ENCODE data around the gene AGTPBP1.

Gene AGTPBP1

DNA sequence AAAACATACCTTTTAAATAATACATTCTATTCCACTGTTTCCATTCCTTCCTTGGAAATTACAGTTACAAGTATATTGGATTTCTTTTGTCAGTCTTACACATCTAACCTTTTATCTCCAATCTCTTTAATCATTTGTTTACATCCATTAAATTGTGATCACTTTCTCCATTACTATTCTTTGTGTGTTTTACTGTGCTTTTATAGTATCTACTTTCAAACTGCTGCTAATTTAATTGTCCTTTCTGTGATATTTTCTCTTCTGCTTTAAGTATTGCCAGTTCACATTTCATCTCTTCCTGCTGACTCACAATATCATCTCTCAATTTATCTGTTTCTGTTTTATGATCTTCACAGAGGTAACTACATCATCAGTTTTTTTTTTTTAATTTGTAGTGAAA lies 39.6 kb downstream of the AGTPBP1 start:
- H3K4me1 ChIP-seq (ENCODE audit: low read length): no peaks in the 10 kb centered on the region
- DNase-seq: no peak
- no peak overlapping the region for H3K4me3 ChIP-seq (ENCODE audit: low read length)
- H3K9me3 ChIP-seq (replicated peaks; ENCODE audit: insufficient read depth, low read length): no peaks in the 10 kb centered on the region
- no peaks in the 10 kb centered on the region for H3K27me3 ChIP-seq (replicated peaks; ENCODE audit: insufficient read depth, low read length)
- H3F3A ChIP-seq (ENCODE audit: insufficient read depth, low read length): no peaks in the 10 kb centered on the region
- H3K9me2 ChIP-seq (replicated peaks; ENCODE audit: insufficient read depth, low read length): no peaks in the 10 kb centered on the region
- no peaks in the 10 kb centered on the region for H3K79me2 ChIP-seq (ENCODE audit: low read length)
- TF ChIP-seq, protein P1, sequence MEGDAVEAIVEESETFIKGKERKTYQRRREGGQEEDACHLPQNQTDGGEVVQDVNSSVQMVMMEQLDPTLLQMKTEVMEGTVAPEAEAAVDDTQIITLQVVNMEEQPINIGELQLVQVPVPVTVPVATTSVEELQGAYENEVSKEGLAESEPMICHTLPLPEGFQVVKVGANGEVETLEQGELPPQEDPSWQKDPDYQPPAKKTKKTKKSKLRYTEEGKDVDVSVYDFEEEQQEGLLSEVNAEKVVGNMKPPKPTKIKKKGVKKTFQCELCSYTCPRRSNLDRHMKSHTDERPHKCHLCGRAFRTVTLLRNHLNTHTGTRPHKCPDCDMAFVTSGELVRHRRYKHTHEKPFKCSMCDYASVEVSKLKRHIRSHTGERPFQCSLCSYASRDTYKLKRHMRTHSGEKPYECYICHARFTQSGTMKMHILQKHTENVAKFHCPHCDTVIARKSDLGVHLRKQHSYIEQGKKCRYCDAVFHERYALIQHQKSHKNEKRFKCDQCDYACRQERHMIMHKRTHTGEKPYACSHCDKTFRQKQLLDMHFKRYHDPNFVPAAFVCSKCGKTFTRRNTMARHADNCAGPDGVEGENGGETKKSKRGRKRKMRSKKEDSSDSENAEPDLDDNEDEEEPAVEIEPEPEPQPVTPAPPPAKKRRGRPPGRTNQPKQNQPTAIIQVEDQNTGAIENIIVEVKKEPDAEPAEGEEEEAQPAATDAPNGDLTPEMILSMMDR (IDR thresholded peaks at IDR 0.05; ENCODE audit: low read length): no peak
- no peak for TF ChIP-seq EZH2phosphoT487 (IDR thresholded peaks at IDR 0.05; ENCODE audit: low read length)
- no peak for TF ChIP-seq EZH2 (optimal IDR thresholded peaks at IDR 0.05; ENCODE audit: low read depth, low read length)
- H3K9ac ChIP-seq (ENCODE audit: low read length): no peak overlapping the region
- H3K36me3 ChIP-seq (replicated peaks; ENCODE audit: insufficient read depth, low read length): no peaks in the 10 kb centered on the region; the same call in 1 of the 2 replicates
- no peak overlapping the region for H3K27ac ChIP-seq (ENCODE audit: low read length)
- no peaks in the 10 kb centered on the region for H4K20me1 ChIP-seq (ENCODE audit: insufficient read depth, low read length)
- no peak overlapping the region for H2AFZ ChIP-seq (ENCODE audit: low read length)
- no peak overlapping the region for H3K4me2 ChIP-seq (ENCODE audit: low read depth, low read length)

DNA sequence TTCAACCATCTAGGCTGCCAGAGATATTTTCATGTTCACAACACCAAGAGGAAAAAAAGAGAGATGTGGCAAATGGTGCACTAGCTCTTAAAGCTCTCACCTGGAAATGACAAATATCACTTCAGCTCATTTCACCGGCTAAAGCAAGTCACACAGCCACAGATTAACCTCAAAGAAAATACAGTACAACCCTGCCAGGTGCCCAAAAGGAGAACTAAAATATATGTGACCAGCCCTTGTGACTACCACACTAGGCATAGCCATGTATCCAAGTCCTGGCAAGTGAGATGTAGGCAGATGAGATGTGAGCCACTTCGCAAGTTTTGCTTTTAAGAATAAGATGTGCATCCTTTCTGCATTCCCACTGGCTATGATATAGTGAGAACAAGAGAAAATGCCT lies 41.4 kb downstream of the AGTPBP1 start:
- H2AFZ ChIP-seq (ENCODE audit: low read length): no peak overlapping the region
- no peaks in the 10 kb centered on the region for H3K4me1 ChIP-seq (ENCODE audit: low read length)
- no peaks in the 10 kb centered on the region for H3K27me3 ChIP-seq (replicated peaks; ENCODE audit: insufficient read depth, low read length)
- H3K36me3 ChIP-seq (replicated peaks; ENCODE audit: insufficient read depth, low read length): no peaks in the 10 kb centered on the region
- H3K4me2 ChIP-seq (ENCODE audit: low read depth, low read length): no peak overlapping the region
- no peaks in the 10 kb centered on the region for H3F3A ChIP-seq (ENCODE audit: insufficient read depth, low read length)
- H3K79me2 ChIP-seq (ENCODE audit: low read length): no peaks in the 10 kb centered on the region
- no peaks in the 10 kb centered on the region for H3K9me3 ChIP-seq (replicated peaks; ENCODE audit: insufficient read depth, low read length)
- no peak overlapping the region for H3K27ac ChIP-seq (ENCODE audit: low read length)
- TF ChIP-seq, protein P1 (IDR thresholded peaks at IDR 0.05; ENCODE audit: low read length): no peak
- no peak for TF ChIP-seq EZH2 (optimal IDR thresholded peaks at IDR 0.05; ENCODE audit: low read depth, low read length)
- TF ChIP-seq EZH2phosphoT487 (IDR thresholded peaks at IDR 0.05; ENCODE audit: low read length): no peak
- H3K9ac ChIP-seq (ENCODE audit: low read length): no peak overlapping the region
- H3K9me2 ChIP-seq (replicated peaks; ENCODE audit: insufficient read depth, low read length): no peaks in the 10 kb centered on the region
- DNase-seq: no peak
- H4K20me1 ChIP-seq (ENCODE audit: insufficient read depth, low read length): no peaks in the 10 kb centered on the region
- H3K4me3 ChIP-seq (ENCODE audit: low read length): no peak overlapping the region

DNA sequence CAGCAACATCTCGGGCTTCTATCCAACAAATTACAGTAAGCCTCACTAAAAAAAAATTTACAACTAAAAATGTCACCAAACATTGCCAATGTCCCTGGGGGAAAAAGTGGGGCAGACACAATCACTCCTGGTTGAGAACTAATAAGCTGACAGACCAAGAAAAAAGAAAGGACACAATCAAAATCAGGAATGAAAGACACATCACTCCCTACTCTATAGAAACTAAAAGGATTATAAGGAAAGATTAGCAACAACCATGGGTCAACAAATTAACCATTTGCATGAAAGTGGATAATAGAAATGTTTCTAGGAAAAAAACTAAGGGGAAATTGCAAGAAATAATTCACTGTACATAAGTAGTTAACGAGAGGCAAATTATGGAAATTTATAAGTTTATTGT lies 53.4 kb downstream of the AGTPBP1 start:
- H3K9me2 ChIP-seq (replicated peaks; ENCODE audit: insufficient read depth, low read length): no peaks in the 10 kb centered on the region
- TF ChIP-seq, protein P1 (IDR thresholded peaks at IDR 0.05; ENCODE audit: low read length): no peak
- TF ChIP-seq EZH2 (optimal IDR thresholded peaks at IDR 0.05; ENCODE audit: low read depth, low read length): no peak
- TF ChIP-seq EZH2phosphoT487 (IDR thresholded peaks at IDR 0.05; ENCODE audit: low read length): no peak
- no peaks in the 10 kb centered on the region for H3F3A ChIP-seq (ENCODE audit: insufficient read depth, low read length)
- no peaks in the 10 kb centered on the region for H3K4me1 ChIP-seq (ENCODE audit: low read length)
- no peak overlapping the region for H3K27ac ChIP-seq (ENCODE audit: low read length)
- H2AFZ ChIP-seq (ENCODE audit: low read length): no peak overlapping the region
- no peak for DNase-seq
- H3K4me2 ChIP-seq (ENCODE audit: low read depth, low read length): no peak overlapping the region
- H4K20me1 ChIP-seq (ENCODE audit: insufficient read depth, low read length): no peaks in the 10 kb centered on the region
- H3K36me3 ChIP-seq (replicated peaks; ENCODE audit: insufficient read depth, low read length): no peaks in the 10 kb centered on the region
- no peak overlapping the region for H3K9ac ChIP-seq (ENCODE audit: low read length)
- no peaks in the 10 kb centered on the region; the same call in 1 of the 2 replicates for H3K79me2 ChIP-seq (ENCODE audit: low read length)
- H3K9me3 ChIP-seq (replicated peaks; ENCODE audit: insufficient read depth, low read length): no peaks in the 10 kb centered on the region
- H3K27me3 ChIP-seq (replicated peaks; ENCODE audit: insufficient read depth, low read length): no peaks in the 10 kb centered on the region
- H3K4me3 ChIP-seq (ENCODE audit: low read length): no peak overlapping the region

All from MM.1S (cell line).